ENCODE results near the gene MAMSTR. TPM values are rescaled to one million over a fixed set of nuclear protein-coding genes. Genes with fewer than 3 reads are reported as not detected.

The MAMSTR gene
- total RNA-seq, 3 donors from 2014 or later (not counting 1 experiment from before 2014, with no cell fraction given), result 0.56 to 1.2 (median 0.98) TPM

- H3K4me3 ChIP-seq (ENCODE audit: low read length), result no peak overlapping the region
- no peaks in the 10 kb centered on the region for H3K4me1 ChIP-seq (ENCODE audit: control insufficient read depth, insufficient read depth, low read length)
- WGBS (ENCODE audit: insufficient coverage), result 38% methylated on average over 16 of the region's 16 CpGs
- Mint-ChIP-seq H3K27me3 (ENCODE audit: low read depth in 2 of 2) (peaks cover 8 to 24% of the 10 kb centered on the region in 2 donors), H3K9me3 (no peaks in the 10 kb centered on the region), H3K36me3 (no peaks in the 10 kb centered on the region), H3K27ac (no peak overlapping the region), H3K4me3 (no peak overlapping the region), H3K4me1 (no peaks in the 10 kb centered on the region)
- no peak overlapping the region for H3K27ac ChIP-seq (ENCODE audit: low read length)
- ATAC-seq, result no peak
- H3K9me3 ChIP-seq (ENCODE audit: control insufficient read depth, insufficient read depth, low read length), result no peaks in the 10 kb centered on the region
- H3K27me3 ChIP-seq (ENCODE audit: control insufficient read depth, insufficient read depth, low read length), result peaks cover 2% of the 10 kb centered on the region
- DNase-seq, result no peak
- TF ChIP-seq CTCF (IDR thresholded peaks at IDR 0.05), result no peak
- intact Hi-C loops (cut with micrococcal nuclease), result no loop called here
- no peaks in the 10 kb centered on the region for H3K36me3 ChIP-seq (ENCODE audit: control insufficient read depth, insufficient read depth, low read length)
Observed at GRCh38 chr19:48760504-48761205, 41.1 kb upstream of the MAMSTR start.

GRCh38 chr19:48757741-48758144 lies 38.2 kb upstream of the MAMSTR start:
- H3K27me3 ChIP-seq (ENCODE audit: control insufficient read depth, insufficient read depth, low read length), result peaks cover 8% of the 10 kb centered on the region
- no peaks in the 10 kb centered on the region for H3K9me3 Mint-ChIP-seq
- H3K4me3 ChIP-seq (ENCODE audit: low read length), result no peak overlapping the region
- no peak overlapping the region for H3K27ac ChIP-seq (ENCODE audit: low read length)
- H3K27ac Mint-ChIP-seq, result no peak overlapping the region
- no peaks in the 10 kb centered on the region for H3K36me3 Mint-ChIP-seq
- H3K4me1 ChIP-seq (ENCODE audit: control insufficient read depth, insufficient read depth, low read length), result peaks cover 10% of the 10 kb centered on the region
- WGBS (ENCODE audit: insufficient coverage), result 98% methylated on average over 14 of the region's 14 CpGs
- no peak for TF ChIP-seq CTCF (IDR thresholded peaks at IDR 0.05)
- peaks cover 17 to 36% of the 10 kb centered on the region in 2 donors for H3K27me3 Mint-ChIP-seq (ENCODE audit: low read depth in 2 of 2)
- peaks cover 7 to 9% of the 10 kb centered on the region in 2 donors for H3K4me1 Mint-ChIP-seq
- H3K36me3 ChIP-seq (ENCODE audit: control insufficient read depth, insufficient read depth, low read length), result no peaks in the 10 kb centered on the region
- no peak for DNase-seq
- no peak for ATAC-seq
- H3K9me3 ChIP-seq (ENCODE audit: control insufficient read depth, insufficient read depth, low read length), result no peaks in the 10 kb centered on the region
- no peak overlapping the region for H3K4me3 Mint-ChIP-seq
- intact Hi-C loops (cut with micrococcal nuclease), result no loop called here

GRCh38 chr19:48757089-48757675 lies 37.7 kb upstream of the MAMSTR start:
- no peaks in the 10 kb centered on the region for H3K9me3 Mint-ChIP-seq
- no peaks in the 10 kb centered on the region for H3K36me3 Mint-ChIP-seq
- H3K27ac Mint-ChIP-seq, result no peak overlapping the region
- peaks cover 9 to 12% of the 10 kb centered on the region in 2 donors for H3K4me1 Mint-ChIP-seq
- Histone ChIP-seq H3K4me3 (ENCODE audit: low read length) (no peak overlapping the region), H3K4me1 (ENCODE audit: control insufficient read depth, insufficient read depth, low read length) (peaks cover 15% of the 10 kb centered on the region), H3K9me3 (ENCODE audit: control insufficient read depth, insufficient read depth, low read length) (no peaks in the 10 kb centered on the region), H3K27me3 (ENCODE audit: control insufficient read depth, insufficient read depth, low read length) (peaks cover 11% of the 10 kb centered on the region), H3K36me3 (ENCODE audit: control insufficient read depth, insufficient read depth, low read length) (no peaks in the 10 kb centered on the region), H3K27ac (ENCODE audit: low read length) (no peak overlapping the region)
- WGBS (ENCODE audit: insufficient coverage), result 88% methylated on average over 12 of the region's 12 CpGs
- H3K4me3 Mint-ChIP-seq, result no peak overlapping the region
- peaks cover 17 to 35% of the 10 kb centered on the region in 2 donors for H3K27me3 Mint-ChIP-seq (ENCODE audit: low read depth in 2 of 2)
- ATAC-seq, result no peak
- intact Hi-C loops (cut with micrococcal nuclease), result no loop called here
- no peak for TF ChIP-seq CTCF (IDR thresholded peaks at IDR 0.05)
- DNase-seq, result no peak

Measured in natural killer cell (primary cell).